Heart left ventricle (tissue), 13 donors: ENCODE measurements around the gene C12orf43.

Experiments
- CTCF ChIP-seq, 12 donors: fragments of 200-600 bp; sonication (generic) in 4 of 12; IDR thresholded peaks; one replicate each; pipeline versions ENCODE4 v1.5.0 to v1.8.0; 2018 to 2022; ENCODE audit warnings: antibody characterized with exemption in 12 of 12, mild to moderate bottlenecking in 5 of 12
- POLR2A ChIP-seq, 2 donors: fragments of 450-650 bp; IDR thresholded peaks; one replicate each; pipeline ENCODE4 v1.6.1; 2017; ENCODE audit warnings: antibody characterized with exemption in 2 of 2, mild to moderate bottlenecking in 2 of 2, moderate library complexity in 2 of 2
- donor health status: ischemic (EF 13 %, LVEDD 7.1; RV severe dilation, severe dysfunction).
- donor health status: DM: no; HTN: yes; CAD: no.
- donor health status: DM: no; HTN: no; CAD: no.
- donor health status: ischemic (EF 25% LVEDD 6.9; RV normal size, moderate dysfunction).
- donor health status: ischemic (EF 25% LVEDD 5.7; RV mildly dilated, moderate dysfunction).
- donor health status: ischemic (EF 35%, LVEDD 5.7; RV mildly dilated, moderate dysfunction).
- donor health status: nonischemic (EF 11% LVEDD 7.7; RV severe dilation, severe dysfunction).
- donor health status: DM: yes; HTN: yes; CAD: no.
- donor health status: PGD.
- donor health status: ischemic (EF 29% LVEDD 5.4; RV normal size, mild dysfunction).
- donor health status: nonischemic (EF 23%, LVEDD 6.1; RV moderate dilation, normal function).

DNA sequence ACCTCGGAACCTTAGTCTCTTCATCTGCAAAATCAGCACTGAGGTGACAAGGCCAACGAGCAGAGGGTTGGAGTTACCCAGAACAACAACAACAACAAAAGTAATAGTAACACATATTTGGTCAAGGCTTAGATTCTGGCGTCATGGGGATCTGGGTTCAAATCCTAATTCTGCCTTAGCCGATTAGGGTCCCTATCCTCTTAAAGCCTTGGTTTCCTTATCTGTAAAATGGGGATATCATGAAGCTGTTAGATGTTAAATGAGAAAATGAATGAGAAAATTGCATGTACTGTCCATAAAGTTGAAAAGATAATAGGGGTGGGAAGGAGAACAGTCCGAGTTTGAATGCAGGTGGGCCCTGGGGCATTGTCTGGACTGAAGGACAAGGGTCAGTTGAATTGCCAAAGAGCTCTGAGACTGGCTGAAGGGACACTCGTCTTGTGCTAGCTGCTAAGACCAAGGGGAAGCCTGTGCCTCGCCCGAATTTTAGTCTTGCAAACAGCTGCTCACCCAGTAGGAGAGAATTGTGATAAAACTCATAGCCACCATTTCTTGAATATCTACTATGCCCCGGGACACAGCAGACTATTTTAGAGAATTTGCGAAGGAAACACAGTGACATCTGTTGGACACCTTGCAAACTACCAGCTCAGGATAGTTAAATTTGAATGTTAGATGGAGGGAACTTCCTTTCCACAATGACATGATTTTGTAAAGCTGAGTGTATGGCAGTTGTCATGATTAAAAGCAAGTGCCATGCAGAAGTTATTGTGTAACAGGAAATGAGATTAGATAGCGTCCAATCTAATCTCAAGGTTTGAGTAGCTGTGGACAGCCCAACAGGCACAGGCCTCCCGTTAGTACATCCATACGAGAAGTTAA, 44.7 kb downstream of the C12orf43 start:
- TF ChIP-seq CTCF (IDR thresholded peaks at IDR 0.05) (peak; percentile 61 to 82 (median 75)), POLR2A (IDR thresholded peaks at IDR 0.05) (no peak)
